Ovary (tissue), 9 donors: Measurements from ENCODE around the gene BTBD9. TPM values are rescaled to one million over a fixed set of nuclear protein-coding genes. Genes with fewer than 3 reads are reported as not detected.

Experiments used
- DNase-seq, 5 donors: peaks; one replicate each; pipeline ENCODE4 v3.0.0-alpha.2; 2019 to 2020
- H3K27ac ChIP-seq, 2 donors: fragments of 200-600 bp; one replicate each; pipeline versions ENCODE4 v1.5.1 to v1.8.0; 2019 to 2022
- H3K27me3 ChIP-seq: fragments of 200-600 bp; one replicate; pipeline ENCODE4 v1.8.0; 2022
- H3K36me3 ChIP-seq: fragments of 200-600 bp; sonication (generic); one replicate; pipeline ENCODE4 v1.5.1; 2019
- H3K4me1 ChIP-seq: one replicate; pipeline ENCODE4 v1.8.1; 2013; ENCODE audit warnings: mild to moderate bottlenecking, moderate library complexity; ENCODE audit not compliant: insufficient read depth
- H3K4me3 ChIP-seq: fragments of 200-600 bp; sonication (generic); one replicate; pipeline ENCODE4 v1.5.1; 2017
- H3K9me3 ChIP-seq, 2 donors: fragments of 200-600 bp in 1 of 2; sonication (generic) in 1 of 2; one replicate each; pipeline versions ENCODE4 v1.5.1 to v1.8.1; 2013 to 2019; ENCODE audit warnings: mild to moderate bottlenecking in 1 of 2, moderate library complexity in 1 of 2
- CTCF ChIP-seq, 3 donors: fragments of 450-650 bp in 2 of 3; fragments of 200-600 bp in 1 of 3; IDR thresholded peaks; one replicate each; pipeline versions ENCODE4 v1.5.1 to v1.8.0; 2016 to 2022; ENCODE audit warnings: antibody characterized with exemption in 3 of 3, mild to moderate bottlenecking in 1 of 3
- EP300 ChIP-seq: sonication (generic); formaldehyde crosslinking; IDR thresholded peaks from one replicate; pipeline ENCODE4 v1.6.1; 2017; ENCODE audit warnings: antibody characterized with exemption
- POLR2A ChIP-seq: fragments of 450-650 bp; IDR thresholded peaks from one replicate; pipeline ENCODE4 v1.6.1; 2017; ENCODE audit warnings: antibody characterized with exemption, mild to moderate bottlenecking, moderate library complexity
- WGBS, 3 donors: extraction: QIAGEN DNeasy Blood & Tissue Kit in 1 of 3; methylation state at CpG; one replicate each; pipeline versions ENCODE4 v1.1.5 to v1.1.7; 2013 to 2017; 5-methylcytosine and 5-hydroxymethylcytosine counted together
- intact Hi-C, 4 donors: fragments of 100-400 bp; cut with DNase I; formaldehyde crosslinking; loops; one replicate each; pipeline versions ENCODE4 v1.11.0 to v1.15.1; 2022 to 2023
- polyA plus RNA-seq, 2 donors: library from polyadenylated mRNA; stranded (reverse); fragments of 200-250 nt in 1 of 2; fragments of 350-450 nt in 1 of 2; fragmentation: Illumina TruSeq in 1 of 2; extraction: RNeasy Lipid Tissue Mini Kit (QIAGEN cat#74804) in 1 of 2; gene quantifications; one replicate each; pipeline ENCODE4 v1.2.3, GENCODE V29; 2013 to 2014
- total RNA-seq, 7 donors: library from RNA; depleted of rRNA in 2 of 7; stranded (reverse); fragments of >200 nt in 2 of 7; fragmentation: NEBNext Ultra II Directional in 3 of 7; extraction: Animal tissue kit (Norgen Biotek cat#: 25700) in 3 of 7; gene quantifications; one replicate each; pipeline versions ENCODE4 v1.1.0 to v1.2.4, GENCODE V29; 2016 to 2023
- donor health status: DM: no; HTN: no; CAD: no; lungs with moderate emphysema.
- donor health status: DM: no; HTN: no; CAD: no.
- donor health status: Bipolar disorder and iron deficiency.
- donor health status: DM: yes; HTN: yes; CAD: no.
- donor health status: DM: no; HTN: no; CAD: no.
- donor health status: DM: yes; HTN: yes; CAD: no.

BTBD9 gene
- total and polyA plus RNA-seq, 9 donors: 7.2 to 28.8 (median 21.0) TPM

GRCh38 chr6:38637756-38638155 is 2.0 kb downstream of the BTBD9 start:
- H3K4me1 ChIP-seq: peaks cover 5% of the 10 kb centered on the region
- intact Hi-C loops: no loop called here
- H3K27me3 ChIP-seq: no peaks in the 10 kb centered on the region
- no peaks in the 10 kb centered on the region for H3K36me3 ChIP-seq
- no peaks in the 10 kb centered on the region for H3K9me3 ChIP-seq
- no peak overlapping the region for H3K27ac ChIP-seq
- no peak overlapping the region for H3K4me3 ChIP-seq
- DNase-seq: no peak
- WGBS, 3 donors: 89 to 92% (median 90%) methylated on average over 5 of the region's 5 CpGs
- TF ChIP-seq EP300: no peak
- TF ChIP-seq POLR2A: no peak
- TF ChIP-seq CTCF (IDR thresholded peaks at IDR 0.05): no peak

GRCh38 chr6:38636027-38636426 is 3.7 kb downstream of the BTBD9 start:
- Histone ChIP-seq H3K4me1 (peaks cover 5% of the 10 kb centered on the region), H3K4me3 (no peak overlapping the region), H3K27me3 (no peaks in the 10 kb centered on the region), H3K27ac (no peak overlapping the region), H3K36me3 (no peaks in the 10 kb centered on the region), H3K9me3 (no peaks in the 10 kb centered on the region)
- intact Hi-C loops: no loop called here
- no peak for DNase-seq
- TF ChIP-seq CTCF (IDR thresholded peaks at IDR 0.05) (no peak), POLR2A (no peak), EP300 (no peak)
- WGBS, 3 donors: 51 to 100% (median 98%) methylated on average over 1 of the region's 1 CpG

- H3K36me3 ChIP-seq: no peaks in the 10 kb centered on the region
These were observed 5.2 kb downstream of the BTBD9 start for GRCh38 chr6:38634518-38634917.

GRCh38 chr6:38632490-38632889 is 7.2 kb downstream of the BTBD9 start:
- intact Hi-C loops: no loop called here
- H3K27ac ChIP-seq: no peak overlapping the region
- no peak for DNase-seq
- H3K27me3 ChIP-seq: no peaks in the 10 kb centered on the region
- no peak for TF ChIP-seq CTCF (IDR thresholded peaks at IDR 0.05)
- no peak for TF ChIP-seq EP300
- TF ChIP-seq POLR2A: no peak
- no peaks in the 10 kb centered on the region for H3K36me3 ChIP-seq
- no peaks in the 10 kb centered on the region for H3K4me1 ChIP-seq
- WGBS, 3 donors: 69 to 77% (median 73%) methylated on average over 1 of the region's 1 CpG
- no peak overlapping the region for H3K4me3 ChIP-seq
- H3K9me3 ChIP-seq: no peaks in the 10 kb centered on the region

More at GRCh38 chr6:38634518-38634917, 5.2 kb downstream of the BTBD9 start:
- no peaks in the 10 kb centered on the region for H3K27me3 ChIP-seq
- no peaks in the 10 kb centered on the region for H3K9me3 ChIP-seq
- H3K27ac ChIP-seq: no peak overlapping the region
- no peak overlapping the region for H3K4me3 ChIP-seq
- no peak for DNase-seq
- intact Hi-C loops: no loop called here
- 5 to 18% (median 11%) methylated on average over 1 of the region's 1 CpG for WGBS, 3 donors
- TF ChIP-seq EP300 (no peak), CTCF (IDR thresholded peaks at IDR 0.05) (no peak), POLR2A (no peak)
- peaks cover 2% of the 10 kb centered on the region for H3K4me1 ChIP-seq
